GM18505 (cell line): ENCODE measurements around the gene CA12.

Source experiments
- ATAC-seq: cut with Tn5 transposase; IDR thresholded peaks from one replicate; pipeline ENCODE4 v1.9.1; 2021; ENCODE audit not compliant: unreplicated experiment
- POLR2A ChIP-seq: IDR thresholded peaks from 4 replicates; pipeline ENCODE4 v1.6.1; 2011; ENCODE audit warnings: borderline replicate concordance; ENCODE audit not compliant: insufficient read depth, insufficient read length; ENCODE audit errors: extremely low read depth

CA12 gene

DNA sequence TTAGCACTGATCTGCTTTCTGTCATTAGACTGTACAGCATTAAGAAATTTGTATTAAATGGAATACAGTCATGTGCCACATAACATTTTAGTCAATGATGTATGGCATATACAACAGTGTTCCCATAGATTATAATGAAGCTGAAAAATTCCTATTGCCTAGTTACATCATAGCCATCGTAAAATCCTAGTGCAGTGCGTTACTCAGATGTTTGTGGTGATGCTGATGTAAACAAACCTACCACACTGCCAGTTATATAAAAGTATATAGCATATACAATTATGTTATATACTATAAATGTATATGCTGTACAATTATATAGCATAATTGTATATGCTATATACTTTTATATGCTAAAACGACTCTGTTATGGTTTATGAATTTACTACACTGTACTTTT is 62.6 kb downstream of the CA12 start:
- no peak for ATAC-seq
- TF ChIP-seq POLR2A, result no peak

DNA sequence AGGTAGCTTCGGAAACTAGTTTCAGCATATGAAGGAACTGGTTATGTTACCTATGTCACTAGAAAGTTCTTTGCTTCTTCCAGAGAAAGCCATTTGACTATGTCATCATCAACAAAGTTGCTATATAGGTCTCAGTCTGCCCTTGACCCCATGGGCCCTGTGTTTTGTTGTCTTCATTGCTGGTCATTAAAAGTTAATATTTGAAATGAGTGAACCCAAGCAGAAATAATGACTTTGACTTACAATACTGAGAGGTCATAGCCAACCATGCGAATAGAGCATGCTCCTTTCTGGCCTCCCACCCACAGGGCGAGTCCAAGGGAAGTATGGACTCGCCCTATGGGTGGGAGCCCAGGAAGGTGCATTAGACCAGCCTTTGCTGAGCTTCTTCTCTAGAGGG is 63.3 kb downstream of the CA12 start:
- no peak for ATAC-seq
- TF ChIP-seq POLR2A, result no peak

DNA sequence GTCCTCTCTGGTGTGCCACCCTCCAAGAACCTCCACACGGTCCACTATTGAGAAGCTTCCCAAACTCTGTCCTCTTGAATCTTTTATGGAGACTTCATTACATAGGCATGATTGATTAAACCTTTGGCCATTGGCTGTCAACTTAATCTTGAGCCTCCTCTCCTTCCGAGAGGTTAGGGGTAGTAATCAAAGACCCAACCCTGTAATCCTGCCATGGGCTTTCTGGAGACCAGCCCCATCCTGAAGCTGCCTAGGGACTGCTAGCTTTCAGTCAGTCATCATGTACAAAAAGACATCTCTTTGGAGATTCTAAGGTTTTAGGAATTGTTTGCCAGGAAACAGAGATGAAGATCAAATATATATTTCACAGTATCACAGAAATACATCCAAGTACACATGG is 67.2 kb downstream of the CA12 start:
- TF ChIP-seq POLR2A, result no peak
- ATAC-seq, result no peak

DNA sequence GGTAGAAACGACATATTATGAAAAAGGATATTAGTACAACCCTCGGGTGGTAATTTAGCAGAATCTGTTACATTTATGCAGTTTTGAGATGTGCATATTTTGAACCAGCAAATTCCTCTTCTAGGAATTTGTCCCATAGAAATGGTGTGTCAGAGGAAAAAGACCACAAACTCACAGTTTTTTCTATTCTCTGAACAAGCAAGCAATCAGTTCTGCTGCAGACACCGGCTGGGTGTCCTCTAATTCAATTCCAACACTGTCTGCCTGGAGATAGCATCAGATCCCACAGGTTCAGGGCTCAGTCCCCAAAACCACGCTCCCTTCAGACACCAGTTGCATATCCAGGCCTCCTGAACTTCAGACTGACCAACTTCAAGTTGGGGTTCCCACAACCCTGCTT is 67.8 kb downstream of the CA12 start:
- no peak for ATAC-seq
- no peak for TF ChIP-seq POLR2A

- no peak for TF ChIP-seq POLR2A
- no peak for ATAC-seq
Measured at GRCh38 chr15:63312286-63312685, 69.4 kb downstream of the CA12 start.

- ATAC-seq, result no peak
- no peak for TF ChIP-seq POLR2A
Measured at GRCh38 chr15:63310646-63311045, 71.0 kb downstream of the CA12 start.

DNA sequence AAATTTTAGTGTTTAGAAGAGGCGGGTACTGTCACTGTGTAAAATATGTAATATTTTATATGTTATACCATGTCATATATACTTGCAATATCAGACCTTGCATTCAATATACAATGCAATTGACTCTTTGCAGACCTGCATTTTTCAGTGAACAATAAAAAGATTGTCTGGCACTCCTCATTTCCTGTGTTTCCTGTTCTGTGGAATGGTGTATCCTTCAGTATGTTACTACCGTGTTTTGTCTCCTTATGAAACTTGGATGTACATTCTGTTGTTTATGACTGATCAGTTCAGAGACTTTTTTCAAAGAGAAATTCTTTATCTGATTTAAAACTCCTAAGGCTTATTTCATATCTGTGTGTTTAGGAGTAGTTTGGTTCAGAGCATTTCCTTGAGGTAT is 72.7 kb downstream of the CA12 start:
- ATAC-seq, result no peak
- TF ChIP-seq POLR2A, result no peak

GRCh38 chr15:63308491-63308890 is 73.2 kb downstream of the CA12 start:
- no peak for TF ChIP-seq POLR2A
- ATAC-seq, result no peak

- ATAC-seq, result no peak
- TF ChIP-seq POLR2A, result no peak
Measured at GRCh38 chr15:63306492-63307073, 75.1 kb downstream of the CA12 start.

DNA sequence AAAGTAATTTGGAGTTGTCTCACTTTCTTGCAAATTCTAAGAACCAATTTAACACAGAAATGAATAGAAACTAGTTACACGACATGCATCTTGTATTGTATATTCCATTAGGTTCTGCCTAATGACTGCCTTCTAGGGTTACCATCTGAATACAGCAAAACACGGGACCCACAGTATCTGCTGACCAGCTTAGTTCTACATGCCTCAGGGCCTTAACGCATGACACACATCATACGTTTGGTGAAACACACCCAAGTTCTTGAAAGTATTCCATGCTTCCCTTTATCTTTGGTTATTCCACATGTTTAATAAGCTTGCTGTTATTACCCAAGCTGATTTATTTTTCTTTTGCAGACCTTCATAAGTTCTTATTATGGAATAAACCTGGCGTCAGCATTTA is 76.4 kb downstream of the CA12 start:
- no peak for TF ChIP-seq POLR2A
- no peak for ATAC-seq

DNA sequence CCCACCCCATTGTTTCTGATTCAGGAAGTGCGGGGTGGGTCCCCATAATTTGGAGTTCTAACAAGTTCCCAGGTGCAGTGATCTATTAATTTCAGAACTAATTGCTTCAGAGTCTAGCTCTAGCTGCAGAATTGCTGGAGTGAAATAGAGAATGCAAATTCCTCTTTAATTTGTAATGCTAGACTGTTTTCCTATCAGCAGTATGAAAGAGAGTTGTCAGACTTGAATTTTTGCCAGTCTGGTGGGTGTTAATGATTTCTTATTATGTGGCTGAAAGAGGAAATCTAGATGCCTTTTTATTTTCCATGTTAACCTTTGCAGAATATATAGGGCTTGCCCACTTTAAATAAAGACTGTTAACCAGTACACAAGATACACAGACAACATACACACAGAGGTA is 80.6 kb downstream of the CA12 start:
- ATAC-seq, result no peak
- TF ChIP-seq POLR2A, result no peak

DNA sequence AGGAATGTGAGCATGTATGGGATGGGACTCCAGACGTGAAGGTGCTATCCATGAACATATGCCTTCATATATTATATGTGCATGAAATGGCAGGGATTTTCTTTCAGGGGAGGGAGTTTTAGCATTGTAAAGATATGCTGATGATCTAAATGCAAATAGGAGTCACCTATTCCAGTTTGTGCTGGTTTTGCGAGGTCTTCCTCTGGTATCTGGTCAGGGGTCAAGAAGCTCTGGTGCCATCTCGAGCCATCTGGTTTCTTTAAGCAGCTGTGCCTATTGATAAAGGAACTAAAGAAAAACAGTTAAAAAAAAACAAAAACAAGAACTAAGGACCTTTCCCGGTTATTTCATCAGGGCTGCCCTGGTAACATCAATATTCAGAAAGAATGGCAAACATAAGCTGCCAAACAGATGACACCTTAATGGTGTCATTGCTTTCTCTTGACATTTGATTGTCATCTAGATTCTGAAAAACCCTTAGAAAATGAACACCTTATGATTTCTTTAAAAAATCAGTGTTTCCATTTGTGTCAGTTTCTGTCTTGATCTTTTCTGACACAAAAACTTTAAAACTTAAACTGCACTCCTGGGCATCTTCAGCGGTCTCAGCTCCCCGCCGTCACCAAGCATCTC is 81.6 kb downstream of the CA12 start:
- ATAC-seq, result no peak
- no peak for TF ChIP-seq POLR2A

- ATAC-seq, result no peak
Measured at GRCh38 chr15:63296195-63296594, 85.5 kb downstream of the CA12 start.

DNA sequence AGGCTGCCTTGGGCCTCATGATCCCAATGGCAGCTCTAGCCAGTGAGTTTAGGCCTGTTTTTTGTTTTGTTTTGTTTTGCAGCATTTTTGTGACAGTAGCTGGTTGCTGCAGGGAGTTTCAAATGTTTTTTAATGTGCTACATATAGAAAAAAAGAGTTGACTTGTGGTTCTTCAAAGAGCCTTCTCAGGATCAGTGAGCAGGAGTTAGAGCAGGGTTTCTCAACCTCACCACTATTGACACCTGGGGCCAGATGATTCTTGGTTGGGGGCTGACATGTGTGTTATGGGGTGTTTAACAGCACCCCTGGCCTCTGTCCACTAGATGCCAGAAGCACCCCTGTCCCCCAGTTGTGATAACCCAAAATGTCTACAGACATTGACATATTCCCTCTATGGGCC is 86.3 kb downstream of the CA12 start:
- no peak for TF ChIP-seq POLR2A
- ATAC-seq, result no peak

More at GRCh38 chr15:63296195-63296594, 85.5 kb downstream of the CA12 start:
- no peak for TF ChIP-seq POLR2A

DNA sequence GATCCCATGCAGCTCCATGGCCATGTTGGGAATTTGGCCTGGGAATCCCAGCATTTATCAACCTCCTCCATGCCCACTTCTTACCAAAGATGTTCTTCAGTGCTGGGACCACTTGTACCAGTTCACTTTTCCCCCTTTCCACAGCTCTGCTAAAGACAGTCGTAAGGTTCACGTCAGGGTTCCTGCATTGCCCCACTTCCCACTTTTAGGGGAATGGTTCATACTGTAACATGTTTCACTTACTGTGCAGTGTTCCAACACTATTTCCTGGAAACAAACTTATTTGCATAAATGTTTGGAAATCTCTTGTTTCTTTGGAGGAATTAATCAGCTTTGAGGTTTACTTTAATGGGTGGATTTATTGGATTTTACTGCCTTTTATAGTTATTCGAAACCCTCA is 87.3 kb downstream of the CA12 start:
- no peak for ATAC-seq
- no peak for TF ChIP-seq POLR2A
